ENCODE data around the gene TMEM42.

- TF ChIP-seq CTCF (IDR thresholded peaks at IDR 0.05) = no peak
- no peak for TF ChIP-seq POLR2A (IDR thresholded peaks at IDR 0.05)
- no peak for TF ChIP-seq POLR2AphosphoS5 (IDR thresholded peaks at IDR 0.05)
Observed at GRCh38 chr3:44831232-44831631, 30.5 kb upstream of the TMEM42 start.
